Smooth muscle cell (in vitro differentiated cells): Measurements from ENCODE around the gene ZNF608. TPM values are rescaled to one million over a fixed set of nuclear protein-coding genes. Genes with fewer than 3 reads are reported as not detected.

ENCODE experiments used
- DNase-seq: peaks from one replicate; lab custom pipeline; 2025; ENCODE audit not compliant: unreplicated experiment; lab: John Stamatoyannopoulos, UW
- H2AFZ ChIP-seq: fragments of 200-600 bp; sonication (generic); 2 replicates; pipeline ENCODE4 v1.6.0; 2016; ENCODE audit warnings: antibody characterized with exemption, low read depth, mild to moderate bottlenecking
- H3F3A ChIP-seq: fragments of 200-600 bp; sonication (generic); 2 replicates; pipeline ENCODE4 v1.6.0; 2017; ENCODE audit warnings: antibody characterized with exemption, low read depth
- H3K27ac ChIP-seq: fragments of 200-600 bp; sonication (generic); 2 replicates; pipeline ENCODE4 v1.5.1; 2016; ENCODE audit warnings: low read depth, mild to moderate bottlenecking
- H3K27me3 ChIP-seq: fragments of 200-600 bp; sonication (generic); 2 replicates; pipeline ENCODE4 v1.6.1; 2016; ENCODE audit warnings: low read depth, mild to moderate bottlenecking
- H3K36me3 ChIP-seq: fragments of 200-600 bp; sonication (generic); 2 replicates; pipeline ENCODE4 v1.5.1; 2016; ENCODE audit warnings: low read depth
- H3K4me1 ChIP-seq: fragments of 200-600 bp; sonication (generic); 2 replicates; pipeline ENCODE4 v1.5.1; 2016; ENCODE audit warnings: low read depth
- H3K4me2 ChIP-seq: fragments of 200-600 bp; sonication (generic); 2 replicates; pipeline ENCODE4 v1.6.0; 2016; ENCODE audit warnings: mild to moderate bottlenecking
- H3K4me3 ChIP-seq: fragments of 200-600 bp; sonication (generic); 2 replicates; pipeline ENCODE4 v1.5.1; 2016; ENCODE audit warnings: mild to moderate bottlenecking
- H3K79me2 ChIP-seq: fragments of 200-600 bp; sonication (generic); 2 replicates; pipeline ENCODE4 v1.6.0; 2016; ENCODE audit warnings: low read depth, mild to moderate bottlenecking
- H3K9ac ChIP-seq: fragments of 200-600 bp; sonication (generic); 2 replicates; pipeline ENCODE4 v1.6.0; 2016; ENCODE audit warnings: low read depth
- H3K9me3 ChIP-seq: fragments of 200-600 bp; sonication (generic); replicated peaks from 2 replicates; pipeline ENCODE4 v1.5.1; 2016; ENCODE audit warnings: low read depth
- H4K20me1 ChIP-seq: fragments of 200-600 bp; sonication (generic); 2 replicates; pipeline ENCODE4 v1.6.0; 2016; ENCODE audit warnings: low read depth
- WGBS: methylation state at CpG from one replicate; pipeline ENCODE4 v1.1.7; 2016; ENCODE audit warnings: low lambda C conversion rate; 5-methylcytosine and 5-hydroxymethylcytosine counted together
- polyA plus RNA-seq: library from polyadenylated mRNA; unstranded; fragments of >200 nt; fragmentation: Nextera tagmentation; extraction: Ambion mirVana; gene quantifications from 2 replicates; pipeline ENCODE4 v1.2.1, GENCODE V29; 2016
- total RNA-seq: library from RNA; depleted of rRNA; stranded (reverse); fragments of >200 nt; gene quantifications from 2 replicates; pipeline ENCODE4 v1.2.3, GENCODE V29; 2014
- TF ChIP-seq, protein P1 (sequence below): fragments of 200-600 bp; sonication (generic); IDR thresholded peaks from 2 replicates; pipeline ENCODE4 v1.5.1; 2017; ENCODE audit warnings: borderline replicate concordance, mild to moderate bottlenecking, antibody characterized with exemption; ENCODE audit not compliant: insufficient read depth, poor library complexity, severe bottlenecking

The ZNF608 gene
- total and polyA plus RNA-seq, 2 experiments from 2014 or later, result 15.4 to 33.1 TPM

DNA sequence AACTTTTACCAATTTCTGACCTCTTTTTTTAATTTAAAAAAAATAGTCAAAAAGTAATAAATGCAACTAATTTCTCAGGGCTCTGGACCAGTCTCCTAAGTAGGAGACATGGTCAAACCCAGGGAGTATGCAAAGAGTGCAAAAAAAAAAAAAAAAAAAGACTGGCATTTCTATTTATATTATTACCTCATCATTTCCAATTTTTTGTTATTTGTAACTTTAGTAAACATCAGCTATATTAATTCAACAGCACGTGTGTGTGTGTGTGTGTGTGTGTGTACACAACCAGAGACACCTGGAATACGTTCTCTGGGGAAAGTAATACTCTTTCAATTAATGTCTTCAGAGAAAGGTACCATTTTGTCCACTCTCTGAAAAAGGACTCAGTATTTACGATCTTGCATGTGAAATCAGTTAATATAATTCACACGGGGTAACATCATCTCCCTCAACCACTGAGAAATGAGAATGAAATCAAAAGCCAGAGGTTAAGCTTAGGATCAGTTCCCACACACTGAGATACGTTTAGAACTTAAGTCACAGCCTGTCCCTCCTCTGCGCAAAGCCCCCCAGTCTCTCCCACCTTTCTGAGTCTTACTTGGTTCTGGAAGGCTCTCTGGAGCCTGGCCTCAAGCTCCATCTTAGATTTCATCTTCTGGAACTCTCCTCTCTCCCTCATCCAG, 21.9 kb downstream of the ZNF608 start:
- Histone ChIP-seq H3K4me2 (no peak overlapping the region), H3K27ac (no peak overlapping the region), H3K36me3 (no peaks in the 10 kb centered on the region), H3K27me3 (no peaks in the 10 kb centered on the region), H3K9ac (no peak overlapping the region), H3K9me3 (no peaks in the 10 kb centered on the region), H4K20me1 (peaks cover 95% of the 10 kb centered on the region), H3K4me3 (no peak overlapping the region), H3K4me1 (peaks cover 18% of the 10 kb centered on the region), H2AFZ (no peak overlapping the region), H3K79me2 (peaks cover 96% of the 10 kb centered on the region), H3F3A (no peaks in the 10 kb centered on the region)
- 89% methylated on average over 6 of the region's 6 CpGs for WGBS
- no peak for DNase-seq
- TF ChIP-seq, protein P1, sequence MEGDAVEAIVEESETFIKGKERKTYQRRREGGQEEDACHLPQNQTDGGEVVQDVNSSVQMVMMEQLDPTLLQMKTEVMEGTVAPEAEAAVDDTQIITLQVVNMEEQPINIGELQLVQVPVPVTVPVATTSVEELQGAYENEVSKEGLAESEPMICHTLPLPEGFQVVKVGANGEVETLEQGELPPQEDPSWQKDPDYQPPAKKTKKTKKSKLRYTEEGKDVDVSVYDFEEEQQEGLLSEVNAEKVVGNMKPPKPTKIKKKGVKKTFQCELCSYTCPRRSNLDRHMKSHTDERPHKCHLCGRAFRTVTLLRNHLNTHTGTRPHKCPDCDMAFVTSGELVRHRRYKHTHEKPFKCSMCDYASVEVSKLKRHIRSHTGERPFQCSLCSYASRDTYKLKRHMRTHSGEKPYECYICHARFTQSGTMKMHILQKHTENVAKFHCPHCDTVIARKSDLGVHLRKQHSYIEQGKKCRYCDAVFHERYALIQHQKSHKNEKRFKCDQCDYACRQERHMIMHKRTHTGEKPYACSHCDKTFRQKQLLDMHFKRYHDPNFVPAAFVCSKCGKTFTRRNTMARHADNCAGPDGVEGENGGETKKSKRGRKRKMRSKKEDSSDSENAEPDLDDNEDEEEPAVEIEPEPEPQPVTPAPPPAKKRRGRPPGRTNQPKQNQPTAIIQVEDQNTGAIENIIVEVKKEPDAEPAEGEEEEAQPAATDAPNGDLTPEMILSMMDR, result no peak

DNA sequence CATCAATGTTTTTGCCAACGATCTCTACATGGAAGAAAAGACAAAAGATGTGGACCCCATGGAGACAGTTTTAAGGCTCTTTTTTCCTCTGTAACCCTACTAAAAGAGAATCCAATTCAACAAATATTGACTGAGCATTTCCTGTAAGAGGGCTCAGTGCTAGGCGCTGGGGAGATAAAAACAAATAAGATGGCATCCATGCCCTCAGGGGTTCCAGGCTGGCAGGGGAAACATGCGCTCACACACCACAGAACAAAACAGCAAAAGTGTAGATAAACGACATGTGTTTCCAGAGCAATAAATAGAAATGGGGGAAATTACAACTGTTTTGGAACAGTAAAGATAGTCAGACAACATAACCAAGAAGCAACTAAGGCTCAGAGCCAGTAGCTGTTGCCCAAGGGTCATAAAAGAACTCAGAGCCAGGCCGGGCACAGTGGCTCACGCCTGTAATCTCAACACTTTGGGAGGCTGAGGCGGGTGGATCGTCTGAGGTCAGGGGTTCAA, 25.2 kb downstream of the ZNF608 start:
- Histone ChIP-seq H3K9me3 (no peaks in the 10 kb centered on the region), H3K4me3 (no peak overlapping the region), H3K36me3 (no peaks in the 10 kb centered on the region), H3F3A (no peaks in the 10 kb centered on the region), H3K9ac (no peak overlapping the region), H3K4me1 (peaks cover 12% of the 10 kb centered on the region), H3K27ac (no peak overlapping the region), H3K79me2 (peaks cover 94% of the 10 kb centered on the region), H2AFZ (no peak overlapping the region), H4K20me1 (peaks cover 98% of the 10 kb centered on the region), H3K4me2 (no peak overlapping the region), H3K27me3 (no peaks in the 10 kb centered on the region)
- WGBS, result 75% methylated on average over 8 of the region's 8 CpGs
- TF ChIP-seq, protein P1, result no peak
- DNase-seq, result no peak

DNA sequence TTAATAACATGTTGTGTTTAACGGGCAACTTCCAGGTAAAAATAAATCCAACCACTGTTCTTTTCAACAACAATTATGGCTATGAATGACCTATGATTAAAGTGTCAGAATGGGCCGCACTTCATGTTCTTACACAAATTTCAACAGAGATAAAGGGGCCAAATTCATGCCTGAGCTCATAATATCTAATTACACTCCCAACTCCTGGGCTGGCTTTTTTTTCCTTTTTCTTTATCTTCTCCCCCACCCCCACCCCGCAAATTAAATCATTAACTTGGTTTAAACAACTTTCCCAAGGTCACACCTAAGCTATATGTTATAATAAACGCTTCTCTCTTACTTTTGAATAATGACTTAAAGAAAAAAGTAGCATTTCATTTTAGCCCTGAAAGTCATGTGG, 25.8 kb downstream of the ZNF608 start:
- no peak overlapping the region for H3K4me3 ChIP-seq
- no peaks in the 10 kb centered on the region for H3K9me3 ChIP-seq
- H3K9ac ChIP-seq, result no peak overlapping the region
- no peaks in the 10 kb centered on the region for H3K36me3 ChIP-seq
- TF ChIP-seq, protein P1, result no peak
- H3K4me2 ChIP-seq, result no peak overlapping the region
- H3K79me2 ChIP-seq, result peaks cover 92% of the 10 kb centered on the region
- no peak overlapping the region for H2AFZ ChIP-seq
- no peaks in the 10 kb centered on the region for H3K27me3 ChIP-seq
- DNase-seq, result no peak
- no peak overlapping the region for H3K27ac ChIP-seq
- no peaks in the 10 kb centered on the region for H3F3A ChIP-seq
- peaks cover 12% of the 10 kb centered on the region for H3K4me1 ChIP-seq
- H4K20me1 ChIP-seq, result peaks cover 95% of the 10 kb centered on the region
- 89% methylated on average over 4 of the region's 4 CpGs for WGBS
